GM18873 (cell line): ENCODE measurements around the gene PLCB3.
"Not testable (repeated sequence)": the region's sequence is repeated elsewhere in the genome, so short reads cannot be mapped to it uniquely, and the experiment has no call there.

Experiments used
- ATAC-seq: cut with Tn5 transposase; IDR thresholded peaks from one replicate; pipeline ENCODE4 v1.9.1; 2021; ENCODE audit warnings: mild to moderate bottlenecking, moderate library complexity, moderate number of reproducible peaks; ENCODE audit not compliant: unreplicated experiment, low FRiP score

Gene PLCB3

DNA sequence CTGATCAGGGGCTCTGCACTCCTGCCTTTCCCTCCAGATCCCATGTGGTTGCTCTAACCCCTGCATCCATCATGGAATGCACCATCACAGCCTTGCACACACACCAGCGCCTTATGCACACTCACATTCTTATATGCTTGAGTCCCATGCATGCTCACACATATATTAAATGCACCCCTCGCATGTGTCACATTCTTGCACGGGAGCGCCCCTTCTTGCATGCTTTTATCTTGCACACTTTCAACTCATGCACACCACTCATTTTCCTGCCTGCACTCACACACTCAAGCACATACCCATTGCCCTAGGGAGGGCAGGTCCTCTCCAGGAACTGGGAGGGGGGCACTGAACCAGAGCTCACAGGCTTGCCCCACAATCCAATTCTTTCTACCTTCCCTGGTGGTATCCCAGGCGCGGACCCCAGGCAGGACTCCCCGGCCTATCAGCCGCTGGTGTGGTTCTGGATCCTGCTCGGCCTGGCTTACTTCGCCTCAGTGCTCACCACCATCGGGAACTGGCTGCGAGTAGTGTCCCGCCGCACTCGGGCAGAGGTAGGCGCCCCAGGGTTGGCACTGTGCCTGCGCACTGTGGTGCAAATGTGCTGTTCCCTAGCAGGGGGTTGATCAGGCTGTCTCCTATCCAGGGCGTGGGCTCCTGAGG, 46.5 kb downstream of the PLCB3 start:
- no peak for ATAC-seq

DNA sequence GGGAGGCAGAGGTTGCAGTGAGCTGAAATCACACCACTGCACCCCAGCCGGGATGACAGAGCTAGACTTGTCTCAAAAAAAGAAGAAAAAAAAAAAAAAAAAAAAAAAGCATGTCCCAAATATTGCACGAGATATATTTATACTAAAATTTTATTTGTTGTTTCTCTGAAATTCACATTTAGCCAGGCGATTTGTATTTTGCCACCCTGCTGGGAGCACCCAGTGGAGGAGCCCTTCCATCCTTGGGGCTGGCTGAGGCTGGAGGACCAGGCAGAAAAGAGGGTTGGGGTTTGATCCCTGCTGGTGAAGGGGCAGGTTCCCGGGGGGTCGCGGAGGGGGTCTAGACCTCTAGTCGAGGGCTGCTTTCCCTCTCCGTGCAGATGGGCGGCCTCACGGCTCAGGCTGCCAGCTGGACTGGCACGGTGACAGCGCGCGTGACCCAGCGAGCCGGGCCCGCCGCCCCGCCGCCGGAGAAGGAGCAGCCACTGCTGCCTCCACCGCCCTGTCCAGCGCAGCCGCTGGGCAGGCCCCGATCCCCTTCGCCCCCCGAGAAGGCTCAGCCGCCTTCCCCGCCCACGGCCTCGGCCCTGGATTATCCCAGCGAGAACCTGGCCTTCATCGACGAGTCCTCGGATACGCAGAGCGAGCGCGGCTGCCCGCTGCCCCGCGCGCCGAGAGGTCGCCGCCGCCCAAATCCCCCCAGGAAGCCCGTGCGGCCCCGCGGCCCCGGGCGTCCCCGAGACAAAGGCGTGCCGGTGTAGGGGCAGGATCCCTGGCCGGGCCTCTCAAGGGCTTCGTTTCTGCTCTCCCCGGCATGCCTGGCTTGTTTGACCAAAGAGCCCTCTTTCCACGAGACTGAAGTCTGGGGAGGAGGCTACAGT, 47.9 kb downstream of the PLCB3 start:
- no peak for ATAC-seq

DNA sequence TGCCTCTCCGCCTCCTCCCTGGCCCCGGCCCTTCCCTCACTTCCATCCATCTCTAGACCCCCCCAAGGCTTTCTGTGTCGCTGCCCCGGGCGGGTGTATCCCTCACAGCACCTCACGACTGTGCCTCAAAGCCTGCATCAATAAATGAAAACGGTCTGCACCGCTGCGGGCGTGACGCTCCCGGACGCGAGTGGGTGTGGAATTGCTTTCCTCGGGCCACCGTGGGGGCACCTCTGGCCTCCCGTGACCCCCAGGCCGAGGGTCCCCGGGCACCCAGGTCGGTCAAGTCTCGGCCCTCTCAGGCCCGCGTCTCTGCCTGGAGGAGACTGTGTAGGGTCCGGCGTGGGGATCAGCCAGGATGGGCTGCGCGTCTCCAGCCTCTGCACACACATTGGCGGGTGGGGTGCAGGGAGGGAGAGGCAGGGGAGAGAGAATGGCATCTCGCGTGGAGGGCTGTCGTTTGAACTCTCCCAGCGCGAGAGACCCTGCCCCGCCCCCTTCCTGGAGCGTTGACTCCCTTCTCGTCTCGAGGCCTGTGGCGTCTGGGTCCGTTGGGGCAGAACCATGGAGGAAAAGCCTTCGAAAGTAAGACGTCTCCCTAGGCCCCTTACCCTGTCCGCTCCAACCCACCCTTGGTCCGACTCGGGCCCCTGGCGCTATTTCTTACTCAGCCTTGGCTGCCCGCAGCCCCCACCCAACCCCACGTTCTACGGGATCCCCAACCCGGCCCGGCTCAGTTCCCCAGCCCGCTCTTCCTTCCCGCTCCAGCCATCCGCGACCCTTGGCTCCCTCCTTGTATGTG, 48.7 kb downstream of the PLCB3 start, which contains the start of gene CATSPERZ:
Gene CATSPERZ, plus strand, starts transcription at position 512 of the 802 bp plus-strand sequence. Its CDS starts 53 bp downstream, at position 565.
- no peak for ATAC-seq

DNA sequence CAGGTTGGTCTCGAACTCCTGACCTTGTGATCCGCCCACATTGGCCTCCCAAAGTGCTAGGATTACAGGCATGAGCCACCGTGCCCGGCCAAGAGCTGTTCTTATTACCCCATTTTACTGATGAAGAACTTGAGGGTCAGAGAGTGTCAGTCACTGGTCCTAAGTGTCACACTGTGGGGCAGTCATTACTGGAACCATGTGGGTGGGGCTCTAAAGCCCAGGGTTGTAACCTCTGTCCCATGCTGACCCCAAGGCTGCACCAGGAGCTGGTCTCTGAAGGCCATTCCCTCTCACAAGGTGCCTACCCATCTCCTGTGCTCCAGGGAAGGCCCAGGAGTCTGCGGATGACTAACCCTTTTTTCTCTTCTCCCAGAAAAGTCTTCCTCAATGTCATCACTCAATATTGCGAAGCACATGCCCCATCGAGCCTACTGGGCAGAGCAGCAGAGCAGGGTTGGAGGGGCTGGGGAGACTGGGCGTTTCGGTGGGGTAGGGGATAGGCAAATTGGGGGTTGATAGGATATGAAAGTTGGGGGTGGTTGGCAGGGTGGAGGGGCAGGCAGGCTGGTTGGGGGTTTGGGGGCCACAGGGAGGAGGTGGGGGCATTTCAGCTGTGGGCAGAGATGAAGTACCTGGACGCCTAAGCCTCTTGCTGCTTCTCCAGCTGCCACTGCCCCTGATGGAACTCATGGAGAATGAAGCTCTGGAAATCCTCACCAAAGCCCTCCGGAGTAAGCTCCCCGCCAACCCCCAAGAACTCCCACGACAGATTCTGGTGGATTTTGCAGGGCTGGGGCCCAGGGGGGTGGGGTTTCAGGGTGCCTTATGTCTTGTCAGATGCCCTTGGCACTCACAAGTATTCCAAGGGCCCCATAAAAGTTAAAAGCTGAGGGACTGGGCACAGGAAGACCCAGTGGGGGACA, 52.0 kb downstream of the PLCB3 start:
- ATAC-seq = no peak

DNA sequence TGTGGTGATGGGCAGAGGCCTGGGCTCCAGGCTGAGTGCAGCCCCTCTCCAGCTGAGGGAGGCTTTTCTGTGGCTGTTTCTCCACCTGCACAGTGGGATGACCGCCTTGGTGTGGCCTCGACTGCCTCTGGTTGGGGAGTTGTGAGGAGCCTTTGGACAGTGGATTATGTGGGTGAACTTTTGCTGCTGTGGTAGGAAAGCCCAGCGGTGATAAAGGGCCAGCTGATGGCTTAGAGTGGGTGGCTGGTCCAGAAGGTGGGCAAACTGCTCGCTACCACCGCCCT, 52.6 kb downstream of the PLCB3 start:
- ATAC-seq = no peak

DNA sequence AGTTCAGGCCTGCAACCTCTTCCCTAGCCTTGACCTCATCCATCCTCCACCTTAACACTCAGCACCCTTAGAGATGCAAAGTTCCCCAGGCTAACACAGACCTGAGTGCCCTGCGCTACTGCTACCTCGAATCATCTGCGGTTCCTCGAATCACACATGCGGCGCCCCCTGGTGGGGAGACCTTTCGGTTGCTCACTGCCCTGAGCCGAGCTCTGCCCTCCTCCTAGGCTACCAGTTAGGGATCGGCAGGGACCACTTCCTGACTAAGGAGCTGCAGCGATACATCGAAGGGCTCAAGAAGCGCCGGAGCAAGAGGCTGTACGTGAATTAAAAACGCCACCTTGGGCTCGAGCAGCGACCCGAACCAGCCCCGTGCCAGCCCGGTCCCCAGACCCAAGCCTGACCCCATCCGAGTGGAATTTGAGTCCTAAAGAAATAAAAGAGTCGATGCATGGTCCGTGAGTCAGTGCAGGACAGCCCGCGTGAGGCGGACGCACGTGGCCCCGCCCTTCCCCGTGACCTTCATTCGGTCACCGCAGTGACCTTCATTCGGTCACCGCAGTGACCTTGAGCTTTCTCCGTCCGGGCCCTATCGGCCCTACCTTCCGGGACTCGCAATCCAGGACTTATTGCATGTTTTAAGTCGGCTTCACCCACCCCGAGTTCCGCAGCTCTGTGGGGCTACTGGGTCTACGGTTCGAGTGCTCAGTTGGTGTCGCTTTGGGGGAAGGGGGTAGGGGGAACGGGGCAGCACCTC, 53.2 kb downstream of the PLCB3 start:
- no peak for ATAC-seq

DNA sequence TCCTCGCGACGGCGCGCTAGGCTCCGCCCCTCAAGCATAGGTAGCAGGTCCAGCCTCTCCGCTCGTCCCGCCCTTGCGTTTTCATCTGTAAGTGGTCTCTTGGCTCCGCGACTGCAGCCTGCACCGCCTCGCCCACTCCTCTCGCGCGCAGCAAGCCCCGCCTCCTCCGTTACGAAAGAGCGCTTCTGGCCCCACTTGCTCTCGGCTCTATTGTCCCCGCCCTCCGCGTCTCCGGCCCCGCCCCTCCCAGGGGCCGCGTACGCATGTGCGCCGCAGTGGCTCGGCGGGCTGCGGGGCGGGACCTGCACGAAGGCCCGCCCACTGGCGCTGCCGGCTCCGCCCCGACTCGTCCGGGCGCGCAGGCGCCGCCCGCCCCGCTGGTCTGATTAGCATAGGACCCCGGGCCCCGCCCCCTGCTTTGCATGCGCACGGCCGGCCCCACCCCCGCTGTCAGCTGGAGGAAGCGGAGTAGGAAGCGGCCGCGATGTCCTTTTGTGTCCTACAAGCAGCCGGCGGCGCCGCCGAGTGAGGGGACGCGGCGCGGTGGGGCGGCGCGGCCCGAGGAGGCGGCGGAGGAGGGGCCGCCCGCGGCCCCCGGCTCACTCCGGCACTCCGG, 53.9 kb downstream of the PLCB3 start, which contains the start of gene ESRRA:
Gene ESRRA, plus strand, starts transcription at position 450 of the 616 bp plus-strand sequence. CDS start 1,656 bp downstream, outside the sequence.
- peak; percentile 74 for ATAC-seq

DNA sequence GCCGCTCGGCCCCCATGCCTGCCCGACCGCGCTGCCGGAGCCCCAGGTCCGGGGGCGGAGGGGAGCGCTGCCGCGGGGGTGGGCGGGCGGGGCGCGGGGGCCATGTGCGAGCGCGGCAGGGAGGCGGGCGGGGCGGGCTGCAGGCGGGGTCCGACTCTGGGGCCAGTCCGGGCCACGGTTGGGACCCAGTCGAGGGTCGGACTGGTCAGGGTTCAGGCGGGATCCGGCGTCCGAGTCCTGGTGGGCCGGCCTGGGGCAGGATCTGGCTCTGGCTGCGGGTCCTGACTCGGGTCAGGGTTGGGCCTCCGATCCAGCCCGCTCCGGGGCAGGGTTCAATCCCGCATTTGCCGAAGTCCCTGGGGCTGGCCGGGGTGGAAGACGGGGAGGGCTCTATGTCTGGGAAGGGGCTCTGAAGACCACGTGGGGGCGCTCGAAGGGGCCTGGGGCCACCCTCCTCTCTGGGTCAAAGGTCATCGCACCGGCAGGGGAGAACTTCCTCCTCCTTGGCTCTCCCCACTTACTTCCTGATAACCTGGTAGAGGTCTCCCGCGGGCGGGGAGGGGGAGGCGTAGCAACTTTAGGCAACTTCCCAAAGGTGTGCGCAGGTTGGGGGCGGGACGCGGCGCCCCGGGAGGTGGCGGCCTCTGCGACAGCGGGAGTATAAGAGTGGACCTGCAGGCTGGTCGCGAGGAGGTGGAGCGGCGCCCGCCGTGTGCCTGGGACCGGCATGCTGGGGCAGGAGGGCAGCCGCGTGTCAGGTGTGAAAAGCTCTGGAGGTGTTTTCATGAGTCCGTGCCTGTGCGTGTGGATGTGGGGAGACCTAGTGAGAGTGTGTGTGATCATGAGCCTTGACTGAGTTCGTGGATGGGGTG, 54.6 kb downstream of the PLCB3 start:
- ATAC-seq = no peak

DNA sequence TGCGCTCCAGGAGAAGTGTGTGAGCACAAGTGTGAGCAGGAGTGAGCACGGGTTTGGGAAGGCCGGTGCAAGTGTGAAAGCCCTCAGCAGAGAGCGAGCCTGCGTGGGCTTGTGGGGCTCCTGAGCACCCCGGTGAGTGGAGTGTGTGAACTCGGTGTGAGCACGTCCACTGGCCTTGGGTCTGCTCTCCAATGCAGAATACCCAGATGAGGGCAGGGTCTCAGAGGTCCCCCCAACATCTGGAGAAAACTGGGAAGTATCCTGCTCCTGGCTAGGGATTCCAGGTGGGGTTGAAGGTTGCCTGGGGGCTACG, 55.2 kb downstream of the PLCB3 start:
- no peak for ATAC-seq

DNA sequence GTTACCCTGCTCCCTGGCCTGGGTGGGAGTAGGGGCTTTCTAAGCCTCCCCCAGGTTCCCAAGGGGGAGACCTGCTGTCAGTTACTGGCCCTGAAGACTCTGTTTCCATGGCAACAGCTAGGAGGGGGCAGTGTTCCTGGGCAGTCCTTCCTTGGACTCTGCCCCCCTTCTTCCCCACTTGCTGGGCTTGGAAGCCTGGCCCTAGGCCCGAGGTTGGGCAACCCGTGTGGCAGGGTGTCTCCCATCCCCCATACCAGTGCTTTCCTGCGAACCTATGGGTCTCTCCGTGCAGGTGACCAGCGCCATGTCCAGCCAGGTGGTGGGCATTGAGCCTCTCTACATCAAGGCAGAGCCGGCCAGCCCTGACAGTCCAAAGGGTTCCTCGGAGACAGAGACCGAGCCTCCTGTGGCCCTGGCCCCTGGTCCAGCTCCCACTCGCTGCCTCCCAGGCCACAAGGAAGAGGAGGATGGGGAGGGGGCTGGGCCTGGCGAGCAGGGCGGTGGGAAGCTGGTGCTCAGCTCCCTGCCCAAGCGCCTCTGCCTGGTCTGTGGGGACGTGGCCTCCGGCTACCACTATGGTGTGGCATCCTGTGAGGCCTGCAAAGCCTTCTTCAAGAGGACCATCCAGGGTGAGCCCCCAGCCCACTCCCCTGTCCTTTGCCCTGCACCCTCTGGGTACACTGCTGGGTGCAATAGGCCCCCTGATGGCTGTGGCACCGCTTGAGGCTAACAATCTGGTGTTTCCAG, 55.7 kb downstream of the PLCB3 start:
- no peak for ATAC-seq

DNA sequence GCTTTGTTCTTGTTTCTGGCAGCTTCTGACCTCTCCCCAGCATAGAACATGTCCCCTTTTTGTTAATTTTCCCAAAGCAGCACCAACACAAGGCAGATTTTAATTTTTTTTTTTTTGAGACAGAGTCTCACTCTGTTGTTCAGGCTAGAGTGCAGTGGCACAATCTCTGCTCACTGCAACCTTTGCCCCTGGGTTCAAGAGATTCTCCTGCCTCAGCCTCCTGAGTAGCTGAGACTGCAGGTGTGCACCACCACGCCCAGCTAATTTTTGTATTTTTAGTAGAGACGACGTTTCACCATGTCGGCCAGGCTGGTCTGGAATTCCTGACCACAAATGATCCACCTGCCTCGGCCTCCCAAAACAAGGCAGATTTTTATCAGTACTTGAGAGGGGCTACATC, 56.5 kb downstream of the PLCB3 start:
- ATAC-seq = not testable (repeated sequence)

DNA sequence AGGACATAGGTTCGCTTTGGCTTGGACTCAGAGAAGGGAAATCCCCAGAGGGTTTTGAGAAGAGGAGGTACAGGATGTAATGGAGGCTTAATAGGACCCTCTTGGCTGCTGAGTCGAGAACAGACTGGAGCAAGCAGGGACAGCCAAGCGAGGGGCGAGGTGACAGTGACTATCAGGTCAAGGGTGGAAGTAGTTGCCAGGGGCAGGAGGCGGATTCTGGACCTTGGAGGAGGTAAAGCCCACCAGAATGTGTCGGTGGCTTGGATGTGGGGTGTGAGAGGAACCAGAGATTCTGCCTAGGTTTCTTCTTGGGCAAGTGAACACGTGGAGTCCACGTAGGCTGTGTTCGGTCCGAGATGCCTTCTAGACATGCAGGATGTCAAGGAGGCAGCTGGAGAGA, 61.6 kb downstream of the PLCB3 start:
- no peak for ATAC-seq

DNA sequence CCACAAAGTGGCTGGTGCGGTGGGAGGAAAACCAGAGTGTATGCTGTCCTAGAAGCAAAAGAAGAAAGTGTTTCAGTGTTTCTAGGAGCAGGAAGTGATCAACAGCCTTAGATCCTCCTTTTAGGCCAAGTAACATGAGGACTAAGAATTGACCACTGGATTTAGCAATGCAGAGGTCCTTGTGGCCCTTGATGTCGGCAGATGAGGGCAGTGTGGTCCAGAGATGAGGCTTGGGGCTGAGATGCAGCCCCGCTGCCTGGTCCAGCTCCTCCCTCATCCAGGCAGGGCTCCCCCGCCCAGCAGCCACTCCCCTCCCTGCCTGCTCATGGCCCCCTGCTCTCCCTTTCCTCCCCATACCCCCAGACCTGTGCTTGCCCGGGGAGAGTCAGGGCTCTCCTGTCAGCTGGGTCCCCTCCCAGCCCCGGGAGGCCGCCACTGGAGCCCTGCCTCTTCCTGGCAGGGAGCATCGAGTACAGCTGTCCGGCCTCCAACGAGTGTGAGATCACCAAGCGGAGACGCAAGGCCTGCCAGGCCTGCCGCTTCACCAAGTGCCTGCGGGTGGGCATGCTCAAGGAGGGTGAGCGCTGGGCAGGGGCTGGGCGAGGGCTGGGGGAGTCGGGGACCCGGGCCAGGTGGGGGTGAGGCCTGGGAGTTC, 62.3 kb downstream of the PLCB3 start:
- no peak for ATAC-seq

DNA sequence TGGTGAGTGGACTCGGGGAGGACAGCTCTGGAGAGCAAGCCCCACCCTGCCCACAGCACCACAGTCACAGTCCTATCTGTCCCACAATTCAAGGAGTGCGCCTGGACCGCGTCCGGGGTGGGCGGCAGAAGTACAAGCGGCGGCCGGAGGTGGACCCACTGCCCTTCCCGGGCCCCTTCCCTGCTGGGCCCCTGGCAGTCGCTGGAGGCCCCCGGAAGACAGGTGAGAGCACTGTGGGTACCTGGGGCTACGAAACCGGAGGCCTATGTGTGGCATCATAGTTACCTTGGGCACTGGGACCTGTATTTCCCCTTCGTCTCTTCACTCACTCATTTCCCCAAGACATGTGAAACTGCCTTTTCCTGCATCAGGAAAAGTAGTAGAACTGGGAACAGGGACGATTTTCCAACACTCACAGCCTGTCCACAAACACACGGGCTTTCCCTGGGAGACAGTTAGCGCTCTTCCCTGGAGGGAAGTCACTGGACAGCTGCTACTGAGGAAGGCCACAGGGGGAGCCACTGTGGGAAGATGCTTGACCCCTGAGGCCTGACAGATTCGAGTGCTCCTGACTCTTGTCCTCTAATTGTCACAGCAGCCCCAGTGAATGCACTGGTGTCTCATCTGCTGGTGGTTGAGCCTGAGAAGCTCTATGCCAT, 62.9 kb downstream of the PLCB3 start:
- no peak for ATAC-seq

DNA sequence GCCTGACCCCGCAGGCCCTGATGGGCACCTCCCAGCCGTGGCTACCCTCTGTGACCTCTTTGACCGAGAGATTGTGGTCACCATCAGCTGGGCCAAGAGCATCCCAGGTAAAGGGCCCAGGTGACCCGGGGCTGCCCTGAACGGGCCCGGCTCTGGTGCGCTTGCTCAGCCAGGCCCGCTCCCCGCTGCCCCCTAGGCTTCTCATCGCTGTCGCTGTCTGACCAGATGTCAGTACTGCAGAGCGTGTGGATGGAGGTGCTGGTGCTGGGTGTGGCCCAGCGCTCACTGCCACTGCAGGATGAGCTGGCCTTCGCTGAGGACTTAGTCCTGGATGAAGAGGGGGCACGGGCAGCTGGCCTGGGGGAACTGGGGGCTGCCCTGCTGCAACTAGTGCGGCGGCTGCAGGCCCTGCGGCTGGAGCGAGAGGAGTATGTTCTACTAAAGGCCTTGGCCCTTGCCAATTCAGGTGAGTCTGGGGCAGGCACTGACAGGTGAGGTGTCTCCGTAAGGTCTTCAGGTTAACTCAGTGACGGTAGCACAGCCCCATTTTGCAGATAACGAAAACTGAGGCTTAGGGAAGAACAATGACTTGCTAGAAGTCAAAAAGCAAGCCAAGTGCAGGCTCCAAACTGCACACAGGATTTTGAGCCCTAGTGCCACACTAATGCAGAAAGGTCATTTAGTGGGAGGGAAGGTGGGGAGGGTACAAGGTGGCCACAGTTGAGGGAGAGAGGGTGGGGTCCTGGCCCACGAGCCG, 63.7 kb downstream of the PLCB3 start:
- ATAC-seq = no peak
